Keratinocyte (primary cell): ENCODE measurements around the gene TMTC2.

Source experiments
- EZH2 ChIP-seq: IDR thresholded peaks from one replicate; pipeline ENCODE4 v1.6.1; 2012; ENCODE audit warnings: inconsistent platforms, mild to moderate bottlenecking, low read length, moderate library complexity
- TF ChIP-seq, protein P1 (sequence below), 3 experiments: IDR thresholded peaks in 1 of 3; conservative IDR thresholded peaks in 1 of 3; optimal IDR thresholded peaks in 1 of 3; 2 replicates in 2 of 3; 3 replicates in 1 of 3; pipeline versions ENCODE3 to v1.5.1; 2011; ENCODE audit warnings: low read length in 3 of 3, mild to moderate bottlenecking in 3 of 3, moderate library complexity in 2 of 3, control low read depth in 1 of 3, inconsistent platforms in 1 of 3; ENCODE audit not compliant: insufficient read depth in 2 of 3; ENCODE audit errors: extremely low read depth in 1 of 3

DNA sequence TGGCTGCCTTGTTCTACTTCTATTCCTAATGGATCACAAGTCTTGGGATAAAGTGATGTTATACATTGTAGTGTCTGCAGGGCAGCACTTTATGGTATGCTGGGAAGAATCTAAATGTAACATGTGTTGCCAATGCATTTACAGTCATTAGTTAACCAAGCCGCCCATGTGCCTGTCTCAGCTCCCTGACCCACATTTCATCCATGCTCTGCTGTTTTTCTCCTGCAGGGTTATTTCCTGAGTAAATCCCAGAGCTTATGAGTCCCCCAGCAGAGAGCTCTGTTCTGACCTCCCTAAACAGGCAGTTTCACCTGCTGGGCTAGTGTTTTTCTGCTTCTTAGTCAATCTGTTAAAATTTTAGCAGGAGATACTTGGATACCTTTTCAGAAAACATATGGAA is 4.4 kb upstream of the TMTC2 start:
- TF ChIP-seq, protein P1, sequence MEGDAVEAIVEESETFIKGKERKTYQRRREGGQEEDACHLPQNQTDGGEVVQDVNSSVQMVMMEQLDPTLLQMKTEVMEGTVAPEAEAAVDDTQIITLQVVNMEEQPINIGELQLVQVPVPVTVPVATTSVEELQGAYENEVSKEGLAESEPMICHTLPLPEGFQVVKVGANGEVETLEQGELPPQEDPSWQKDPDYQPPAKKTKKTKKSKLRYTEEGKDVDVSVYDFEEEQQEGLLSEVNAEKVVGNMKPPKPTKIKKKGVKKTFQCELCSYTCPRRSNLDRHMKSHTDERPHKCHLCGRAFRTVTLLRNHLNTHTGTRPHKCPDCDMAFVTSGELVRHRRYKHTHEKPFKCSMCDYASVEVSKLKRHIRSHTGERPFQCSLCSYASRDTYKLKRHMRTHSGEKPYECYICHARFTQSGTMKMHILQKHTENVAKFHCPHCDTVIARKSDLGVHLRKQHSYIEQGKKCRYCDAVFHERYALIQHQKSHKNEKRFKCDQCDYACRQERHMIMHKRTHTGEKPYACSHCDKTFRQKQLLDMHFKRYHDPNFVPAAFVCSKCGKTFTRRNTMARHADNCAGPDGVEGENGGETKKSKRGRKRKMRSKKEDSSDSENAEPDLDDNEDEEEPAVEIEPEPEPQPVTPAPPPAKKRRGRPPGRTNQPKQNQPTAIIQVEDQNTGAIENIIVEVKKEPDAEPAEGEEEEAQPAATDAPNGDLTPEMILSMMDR (optimal IDR thresholded peaks at IDR 0.05 in 1 of 3, IDR thresholded peaks at IDR 0.05 in 1 of 3, conservative IDR thresholded peaks at IDR 0.05 in 1 of 3; ENCODE audit: extremely low read depth in 1 of 3, insufficient read depth in 2 of 3, low read length in 3 of 3) = no peak
- no peak for TF ChIP-seq EZH2
